IMR-90 (cell line): Measurements from ENCODE around the gene TMEM221. TPM values are rescaled to one million over a fixed set of nuclear protein-coding genes. Genes with fewer than 3 reads are reported as not detected.

Experiments used
- ATAC-seq: fragments of 200-7000 bp; cut with Tn5 transposase; 2 replicates; pipeline ENCODE4 v1.9.1; 2020; ENCODE audit warnings: low read depth, mild to moderate bottlenecking, moderate library complexity
- BruUV-seq: library from RNA; stranded (reverse); fragments of 400-500 nt; replicated peaks from 2 replicates; lab custom pipeline; 2021; lab: Mats Ljungman, UMichigan
- CTCF ChIA-PET: fragments of 300-600 bp; formaldehyde crosslinking; extraction: SDS; loops from one replicate; lab custom pipeline; 2021; ENCODE audit warnings: antibody characterized with exemption; lab: Yijun Ruan, JAX
- POLR2A ChIA-PET: fragments of 300-600 bp; sonication (Branson Sonifier 250); formaldehyde crosslinking; loops from one replicate; lab custom pipeline; 2022; ENCODE audit warnings: antibody characterized with exemption; ENCODE audit not compliant: unreplicated experiment; lab: Charles Lee
- DNase-seq: peaks from one replicate; pipeline ENCODE4 v3.0.0; 2013
- H2AFZ ChIP-seq: replicated peaks from 2 replicates; pipeline ENCODE3; 2013; ENCODE audit warnings: low read length, mild to moderate bottlenecking; ENCODE audit not compliant: poor library complexity
- H2AK5ac ChIP-seq: 2 replicates; pipeline ENCODE4 v1.6.1; 2013; ENCODE audit warnings: low read depth, low read length, inconsistent platforms
- H2AK9ac ChIP-seq: replicated peaks from 2 replicates; pipeline ENCODE3; 2013; ENCODE audit warnings: mild to moderate bottlenecking, low read depth, low read length, moderate library complexity; ENCODE audit not compliant: poor library complexity
- H2BK120ac ChIP-seq: 2 replicates; pipeline ENCODE4 v1.6.1; 2013; ENCODE audit warnings: low read depth, low read length, inconsistent platforms
- H2BK15ac ChIP-seq: 3 replicates; pipeline ENCODE4 v1.6.1; 2013; ENCODE audit warnings: low read depth, low read length, inconsistent platforms
- H2BK20ac ChIP-seq: 2 replicates; pipeline ENCODE4 v1.6.1; 2013; ENCODE audit warnings: low read depth, mild to moderate bottlenecking, inconsistent platforms, low read length, moderate library complexity
- H2BK5ac ChIP-seq: 2 replicates; pipeline ENCODE4 v1.6.1; 2013; ENCODE audit warnings: mild to moderate bottlenecking, low read depth, low read length, inconsistent platforms; ENCODE audit not compliant: poor library complexity, severe bottlenecking
- H3K14ac ChIP-seq: replicated peaks from 2 replicates; pipeline ENCODE4 v1.6.1; 2013; ENCODE audit warnings: low read depth, low read length, inconsistent platforms
- H3K18ac ChIP-seq: 2 replicates; pipeline ENCODE4 v1.6.1; 2013; ENCODE audit warnings: low read depth, low read length, control low read depth
- H3K23ac ChIP-seq: 2 replicates; pipeline ENCODE4 v1.6.1; 2013; ENCODE audit warnings: low read depth, low read length, inconsistent platforms
- H3K27ac ChIP-seq: 2 replicates; pipeline ENCODE4 v1.5.1; 2013; ENCODE audit warnings: mild to moderate bottlenecking, control low read depth, low read length; ENCODE audit not compliant: insufficient read depth
- H3K27me3 ChIP-seq: 2 replicates; pipeline ENCODE4 v1.6.1; 2013; ENCODE audit warnings: low read length; ENCODE audit not compliant: control insufficient read depth, insufficient read depth
- H3K36me3 ChIP-seq: 2 replicates; pipeline ENCODE4 v1.6.1; 2013; ENCODE audit warnings: low read length, mixed read lengths; ENCODE audit not compliant: control insufficient read depth, insufficient read depth
- H3K4ac ChIP-seq: 2 replicates; pipeline ENCODE4 v1.6.1; 2013; ENCODE audit warnings: low read depth, low read length, inconsistent platforms
- H3K4me1 ChIP-seq: 2 replicates; pipeline ENCODE4 v1.6.1; 2013; ENCODE audit warnings: low read length, mixed read lengths; ENCODE audit not compliant: control insufficient read depth, insufficient read depth
- H3K4me2 ChIP-seq: 2 replicates; pipeline ENCODE4 v1.6.1; 2013; ENCODE audit warnings: low read depth, mild to moderate bottlenecking, control low read depth, low read length, moderate library complexity
- H3K4me3 ChIP-seq: 2 replicates; pipeline ENCODE4 v1.5.1; 2013; ENCODE audit warnings: low read depth, mild to moderate bottlenecking, control low read depth, low read length, moderate library complexity; ENCODE audit not compliant: insufficient read depth
- H3K56ac ChIP-seq: 2 replicates; pipeline ENCODE4 v1.6.1; 2013; ENCODE audit warnings: low read length, inconsistent platforms; ENCODE audit not compliant: insufficient read depth; ENCODE audit errors: extremely low read depth
- H3K79me1 ChIP-seq, 2 experiments: 2 replicates each; pipeline ENCODE4 v1.6.1; 2013; ENCODE audit warnings: low read length in 2 of 2, inconsistent platforms in 1 of 2, low read depth in 1 of 2
- H3K9ac ChIP-seq: 2 replicates; pipeline ENCODE4 v1.6.1; 2013; ENCODE audit warnings: low read depth, low read length, control low read depth
- H3K9me1 ChIP-seq: 2 replicates; pipeline ENCODE4 v1.6.1; 2013; ENCODE audit warnings: low read length, inconsistent platforms; ENCODE audit not compliant: insufficient read depth
- H3K9me3 ChIP-seq: 2 replicates; pipeline ENCODE4 v1.6.1; 2013; ENCODE audit warnings: low read length; ENCODE audit not compliant: control insufficient read depth, insufficient read depth
- H4K20me1 ChIP-seq: 2 replicates; pipeline ENCODE4 v1.6.1; 2013; ENCODE audit warnings: low read length, inconsistent platforms; ENCODE audit not compliant: insufficient read depth
- H4K5ac ChIP-seq: 2 replicates; pipeline ENCODE4 v1.6.1; 2013; ENCODE audit warnings: mild to moderate bottlenecking, low read depth, low read length, control low read depth
- H4K8ac ChIP-seq, 2 experiments: 2 replicates each; pipeline ENCODE4 v1.6.1; 2013; ENCODE audit warnings: low read depth in 2 of 2, low read length in 2 of 2, control low read depth in 1 of 2, inconsistent platforms in 1 of 2
- H4K91ac ChIP-seq: 2 replicates; pipeline ENCODE4 v1.6.1; 2013; ENCODE audit warnings: low read depth, low read length, inconsistent platforms; ENCODE audit not compliant: insufficient read depth
- BHLHE40 ChIP-seq: fragments of 150-350 bp; IDR thresholded peaks from 2 replicates; pipeline ENCODE4 v1.6.1; 2016; ENCODE audit warnings: mild to moderate bottlenecking, low read depth, low read length
- CEBPB ChIP-seq: IDR thresholded peaks from 2 replicates; pipeline ENCODE4 v1.6.1; 2012; ENCODE audit warnings: low read depth, low read length, improper control_type of control experiment
- CHD1 ChIP-seq: IDR thresholded peaks from 2 replicates; pipeline ENCODE4 v1.6.1; 2012; ENCODE audit warnings: low read depth, low read length, improper control_type of control experiment
- ELK1 ChIP-seq: fragments of 150-350 bp; IDR thresholded peaks from 2 replicates; pipeline ENCODE4 v1.6.1; 2016; ENCODE audit warnings: low read depth, mild to moderate bottlenecking, low read length, moderate library complexity, borderline replicate concordance
- FOS ChIP-seq: fragments of 150-350 bp; IDR thresholded peaks from 2 replicates; pipeline ENCODE4 v1.6.1; 2016; ENCODE audit warnings: low read depth, low read length
- MAFK ChIP-seq: IDR thresholded peaks from 2 replicates; pipeline ENCODE4 v1.6.1; 2012; ENCODE audit warnings: low read depth, low read length, improper control_type of control experiment
- MAZ ChIP-seq: IDR thresholded peaks from 2 replicates; pipeline ENCODE4 v1.6.1; 2012; ENCODE audit warnings: low read depth, mild to moderate bottlenecking, low read length, improper control_type of control experiment, moderate library complexity, borderline replicate concordance
- MXI1 ChIP-seq: IDR thresholded peaks from 2 replicates; pipeline ENCODE4 v1.6.1; 2012; ENCODE audit warnings: low read depth, mild to moderate bottlenecking, low read length, moderate library complexity, borderline replicate concordance
- NFE2L2 ChIP-seq: fragments of 150-350 bp; IDR thresholded peaks from 2 replicates; pipeline ENCODE4 v1.6.1; 2016; ENCODE audit warnings: low read depth, mild to moderate bottlenecking, low read length
- POLR2A ChIP-seq: IDR thresholded peaks from 2 replicates; pipeline ENCODE4 v1.6.1; 2012; ENCODE audit warnings: mild to moderate bottlenecking, low read depth, low read length
- RAD21 ChIP-seq: IDR thresholded peaks from 2 replicates; pipeline ENCODE4 v1.6.1; 2012; ENCODE audit warnings: low read length, improper control_type of control experiment
- RCOR1 ChIP-seq: IDR thresholded peaks from 2 replicates; pipeline ENCODE4 v1.6.1; 2012; ENCODE audit warnings: mild to moderate bottlenecking, low read length, improper control_type of control experiment; ENCODE audit not compliant: insufficient replicate concordance
- RFX5 ChIP-seq: IDR thresholded peaks from 2 replicates; pipeline ENCODE4 v1.8.0; 2012; ENCODE audit warnings: low read depth, mild to moderate bottlenecking, low read length, moderate library complexity
- SMC3 ChIP-seq: fragments of 150-350 bp; IDR thresholded peaks from 2 replicates; pipeline ENCODE4 v1.6.1; 2016; ENCODE audit warnings: low read depth, mild to moderate bottlenecking, antibody characterized with exemption, low read length, moderate library complexity
- USF2 ChIP-seq: fragments of 150-350 bp; IDR thresholded peaks from 2 replicates; pipeline ENCODE4 v1.6.1; 2017; ENCODE audit warnings: mild to moderate bottlenecking, antibody characterized with exemption, low read length, low read depth
- WGBS, 2 experiments: methylation state at CpG; one replicate each; pipeline versions ENCODE4 v1.1.5 to v1.1.7; 2013; ENCODE audit warnings: missing lambda C conversion rate in 2 of 2; ENCODE audit not compliant: insufficient read length in 1 of 2; ENCODE audit errors: extremely low coverage in 2 of 2; 5-methylcytosine and 5-hydroxymethylcytosine counted together
- dilution Hi-C: fragments of 300-500 bp; cut with HindIII; formaldehyde crosslinking; loops from one replicate; pipeline ENCODE4 v1.14.3; 2018; ENCODE audit warnings: low sequenced_read_pairs; ENCODE audit not compliant: unreplicated experiment
- in situ Hi-C: fragments of 300-500 bp; cut with MboI; formaldehyde crosslinking; loops from 3 replicates; pipeline ENCODE4 v1.14.3; 2019; ENCODE audit warnings: low sequenced_read_pairs, inconsistent platforms, mixed read lengths
- intact Hi-C: fragments of 100-400 bp; cut with micrococcal nuclease; formaldehyde crosslinking; loops from 2 replicates; pipeline ENCODE4 v1.10.0; 2022
- polyA plus RNA-seq, 3 experiments: library from polyadenylated mRNA; depleted of rRNA; stranded (reverse); fragments of >200 nt; gene quantifications; 2 replicates each; pipeline ENCODE4 v1.2.3, GENCODE V29; 2012; ENCODE audit warnings: low replicate concordance in 1 of 3
- total RNA-seq: library from RNA; depleted of rRNA; stranded (reverse); fragments of >200 nt; gene quantifications from 2 replicates; pipeline ENCODE4 v1.2.3, GENCODE V29; 2012
- TF ChIP-seq, protein P1 (sequence below): conservative IDR thresholded peaks from 2 replicates; pipeline ENCODE4 v1.5.1; 2012; ENCODE audit warnings: mild to moderate bottlenecking, low read depth, low read length, improper control_type of control experiment

Gene TMEM221
- total and polyA plus RNA-seq, 2 of the 4 experiments (the other 2 are of a cell fraction): 0.12 TPM; not detected in 1

DNA sequence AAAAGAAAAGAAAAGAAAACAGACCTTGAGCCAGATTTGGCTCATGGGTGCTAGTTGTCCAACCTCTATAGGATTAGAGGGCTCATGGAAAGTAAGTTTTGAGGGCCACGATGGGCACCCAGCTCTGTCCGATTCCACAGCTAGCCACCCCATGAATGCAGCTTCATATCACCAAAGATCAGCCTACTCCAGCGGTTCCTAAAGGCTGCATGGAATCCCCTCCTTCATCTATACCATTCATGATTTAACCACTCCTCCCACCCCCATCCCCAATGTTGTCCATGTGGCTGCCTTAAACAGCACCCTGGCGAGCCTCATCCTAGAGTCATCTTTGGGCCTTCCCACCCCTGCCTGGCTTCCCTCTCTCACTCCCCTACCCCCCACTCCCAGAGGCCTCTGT is 26.5 kb downstream of the TMEM221 start:
- BruUV-seq: no TSS peak

More for the DNA sequence above, 26.5 kb downstream of the TMEM221 start:
- H2BK5ac ChIP-seq: no peak overlapping the region
- H2AK5ac ChIP-seq: no peak overlapping the region
- no peak overlapping the region for H3K14ac ChIP-seq
- no peak overlapping the region for H2BK120ac ChIP-seq
- in situ Hi-C loops: no loop called here
- 100% methylated on average over 2 of the region's 4 CpGs; no CpG with 5 or more reads in 1 of the 2 experiments for WGBS, 2 experiments
- no peak overlapping the region for H3K56ac ChIP-seq
- POLR2A ChIA-PET: no interaction called here
- no peak overlapping the region for H2BK15ac ChIP-seq
- no peak overlapping the region for H2BK20ac ChIP-seq
- H3K27ac ChIP-seq: no peak overlapping the region
- dilution Hi-C loops: no loop called here
- peaks cover 5% of the 10 kb centered on the region; the same call in 1 of the 2 replicates for H3K36me3 ChIP-seq
- H3K4ac ChIP-seq: no peak overlapping the region
- CTCF ChIA-PET: no interaction called here
- no peak overlapping the region for H3K4me2 ChIP-seq
- no peak overlapping the region for H4K5ac ChIP-seq
- no peaks in the 10 kb centered on the region for H4K20me1 ChIP-seq
- no peaks in the 10 kb centered on the region for H3K9me3 ChIP-seq
- no peak overlapping the region for H4K8ac ChIP-seq
- H3K23ac ChIP-seq: no peak overlapping the region
- no peaks in the 10 kb centered on the region for H3K27me3 ChIP-seq
- H3K18ac ChIP-seq: no peak overlapping the region
- H2AK9ac ChIP-seq: no peak overlapping the region
- peaks cover 5 to 12% of the 10 kb centered on the region in 2 experiments; a peak in 3 of 4 replicates for H3K79me1 ChIP-seq
- H3K9me1 ChIP-seq: peaks cover 7% of the 10 kb centered on the region; the same call in 1 of the 2 replicates
- H3K4me3 ChIP-seq: no peak overlapping the region
- H3K4me1 ChIP-seq: peaks cover 4% of the 10 kb centered on the region; the same call in 1 of the 2 replicates
- no peak overlapping the region for H3K9ac ChIP-seq
- H4K91ac ChIP-seq: no peak overlapping the region
- TF ChIP-seq RAD21 (no peak), MXI1 (no peak), USF2 (no peak), CEBPB (no peak), CHD1 (no peak), MAZ (no peak), POLR2A (no peak), SMC3 (no peak), NFE2L2 (no peak), RFX5 (no peak), ELK1 (no peak), RCOR1 (no peak), BHLHE40 (no peak), FOS (no peak), MAFK (no peak)
- TF ChIP-seq, protein P1, sequence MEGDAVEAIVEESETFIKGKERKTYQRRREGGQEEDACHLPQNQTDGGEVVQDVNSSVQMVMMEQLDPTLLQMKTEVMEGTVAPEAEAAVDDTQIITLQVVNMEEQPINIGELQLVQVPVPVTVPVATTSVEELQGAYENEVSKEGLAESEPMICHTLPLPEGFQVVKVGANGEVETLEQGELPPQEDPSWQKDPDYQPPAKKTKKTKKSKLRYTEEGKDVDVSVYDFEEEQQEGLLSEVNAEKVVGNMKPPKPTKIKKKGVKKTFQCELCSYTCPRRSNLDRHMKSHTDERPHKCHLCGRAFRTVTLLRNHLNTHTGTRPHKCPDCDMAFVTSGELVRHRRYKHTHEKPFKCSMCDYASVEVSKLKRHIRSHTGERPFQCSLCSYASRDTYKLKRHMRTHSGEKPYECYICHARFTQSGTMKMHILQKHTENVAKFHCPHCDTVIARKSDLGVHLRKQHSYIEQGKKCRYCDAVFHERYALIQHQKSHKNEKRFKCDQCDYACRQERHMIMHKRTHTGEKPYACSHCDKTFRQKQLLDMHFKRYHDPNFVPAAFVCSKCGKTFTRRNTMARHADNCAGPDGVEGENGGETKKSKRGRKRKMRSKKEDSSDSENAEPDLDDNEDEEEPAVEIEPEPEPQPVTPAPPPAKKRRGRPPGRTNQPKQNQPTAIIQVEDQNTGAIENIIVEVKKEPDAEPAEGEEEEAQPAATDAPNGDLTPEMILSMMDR: no peak
- no peak overlapping the region for H2AFZ ChIP-seq
- DNase-seq (no peak), ATAC-seq (no peak)
- intact Hi-C loops: no loop called here
